Naive thymus-derived CD4-positive, alpha-beta T cell (primary cell): Measurements from ENCODE around the gene EIF1. TPM values are rescaled to one million over a fixed set of nuclear protein-coding genes. Genes with fewer than 3 reads are reported as not detected.

Experiments used
- ATAC-seq: fragments of 150-1000 bp; cut with Tn5 transposase; 2 replicates; pipeline ENCODE4 v1.10.0; 2021; ENCODE audit warnings: mild to moderate bottlenecking, moderate library complexity
- CTCF ChIA-PET: fragments of 350-600 bp; sonication (Branson Sonifier 250); formaldehyde crosslinking; loops from one replicate; lab custom pipeline; 2021; ENCODE audit warnings: antibody characterized with exemption; lab: Charles Lee
- POLR2A ChIA-PET: fragments of 350-600 bp; sonication (Branson Sonifier 250); formaldehyde crosslinking; loops from one replicate; lab custom pipeline; 2021; ENCODE audit warnings: antibody characterized with exemption, inconsistent platforms; lab: Charles Lee
- DNase-seq, 9 donors: peaks; one replicate each; pipeline versions ENCODE4 v3.0.0 to v3.0.0-alpha.2; 2020 to 2022; ENCODE audit warnings: mixed read lengths in 1 of 9
- H3K27ac ChIP-seq: one replicate; pipeline ENCODE4 v1.7.0; 2013; ENCODE audit warnings: mild to moderate bottlenecking, low read depth, low read length, moderate library complexity
- H3K27me3 ChIP-seq, 2 donors: one replicate each; pipeline ENCODE4 v1.7.0; 2013; ENCODE audit warnings: low read length in 2 of 2, mild to moderate bottlenecking in 2 of 2, moderate library complexity in 2 of 2; ENCODE audit not compliant: control insufficient read depth in 2 of 2, insufficient read depth in 2 of 2
- H3K36me3 ChIP-seq, 3 experiments: 1 replicate in 2 of 3; 2 replicates in 1 of 3; pipeline ENCODE4 v1.7.0; 2013; ENCODE audit warnings: low read length in 3 of 3, mild to moderate bottlenecking in 3 of 3, moderate library complexity in 1 of 3; ENCODE audit not compliant: insufficient read depth in 3 of 3, control insufficient read depth in 2 of 3
- H3K4me1 ChIP-seq, 2 donors: one replicate each; pipeline ENCODE4 v1.7.0; 2013; ENCODE audit warnings: low read length in 2 of 2, mild to moderate bottlenecking in 2 of 2, moderate library complexity in 1 of 2; ENCODE audit not compliant: control insufficient read depth in 2 of 2, insufficient read depth in 2 of 2
- H3K4me3 ChIP-seq: 2 replicates; pipeline ENCODE4 v1.7.0; 2013; ENCODE audit warnings: mild to moderate bottlenecking, low read length
- H3K9me3 ChIP-seq, 3 experiments: 1 replicate in 2 of 3; 2 replicates in 1 of 3; pipeline ENCODE4 v1.7.0; 2013; ENCODE audit warnings: low read length in 3 of 3; ENCODE audit not compliant: control insufficient read depth in 2 of 3
- H3K27ac Mint-ChIP-seq, 9 donors: one replicate each; pipeline ENCODE4 v1.8.0; 2020 to 2022; ENCODE audit warnings: mixed read lengths in 9 of 9, mild to moderate bottlenecking in 8 of 9, moderate library complexity in 5 of 9, inconsistent platforms in 2 of 9
- H3K27me3 Mint-ChIP-seq, 5 donors: one replicate each; pipeline ENCODE4 v1.8.0; 2021 to 2022; ENCODE audit warnings: mixed read lengths in 5 of 5, mild to moderate bottlenecking in 1 of 5
- H3K36me3 Mint-ChIP-seq, 5 donors: one replicate each; pipeline ENCODE4 v1.8.0; 2020 to 2022; ENCODE audit warnings: mixed read lengths in 5 of 5, mild to moderate bottlenecking in 3 of 5, inconsistent platforms in 1 of 5
- H3K4me1 Mint-ChIP-seq, 7 donors: one replicate each; pipeline ENCODE4 v1.8.0; 2020 to 2022; ENCODE audit warnings: mixed read lengths in 7 of 7, mild to moderate bottlenecking in 3 of 7, inconsistent platforms in 1 of 7
- H3K4me3 Mint-ChIP-seq, 10 donors: one replicate each; pipeline ENCODE4 v1.8.0; 2020 to 2022; ENCODE audit warnings: mild to moderate bottlenecking in 10 of 10, mixed read lengths in 10 of 10, moderate library complexity in 6 of 10, inconsistent platforms in 2 of 10
- H3K9me3 Mint-ChIP-seq, 11 donors: one replicate each; pipeline ENCODE4 v1.8.0; 2020 to 2022; ENCODE audit warnings: mixed read lengths in 11 of 11, mild to moderate bottlenecking in 4 of 11, inconsistent platforms in 1 of 11, moderate library complexity in 1 of 11
- intact Hi-C, 2 donors: fragments of 100-400 bp; cut with micrococcal nuclease; formaldehyde crosslinking; loops; one replicate each; pipeline ENCODE4 v1.15.1; 2023
- polyA plus RNA-seq, 2 donors: library from polyadenylated mRNA; unstranded; fragments of 300-500 nt; fragmentation: Illumina TruSeq; gene quantifications; one replicate each; pipeline ENCODE4 v1.2.3, GENCODE V29; 2021
- total RNA-seq, 6 experiments: library from RNA in 5 of 6; stranded (reverse) in 5 of 6; gene quantifications; 1 replicate in 5 of 6; 2 replicates in 1 of 6; pipeline ENCODE4 v1.2.3 and lab custom pipeline; 2021 to 2026

Gene EIF1
- total and polyA plus RNA-seq, 7 experiments from 2014 or later, result 710 to 2,222 (median 934) TPM

DNA sequence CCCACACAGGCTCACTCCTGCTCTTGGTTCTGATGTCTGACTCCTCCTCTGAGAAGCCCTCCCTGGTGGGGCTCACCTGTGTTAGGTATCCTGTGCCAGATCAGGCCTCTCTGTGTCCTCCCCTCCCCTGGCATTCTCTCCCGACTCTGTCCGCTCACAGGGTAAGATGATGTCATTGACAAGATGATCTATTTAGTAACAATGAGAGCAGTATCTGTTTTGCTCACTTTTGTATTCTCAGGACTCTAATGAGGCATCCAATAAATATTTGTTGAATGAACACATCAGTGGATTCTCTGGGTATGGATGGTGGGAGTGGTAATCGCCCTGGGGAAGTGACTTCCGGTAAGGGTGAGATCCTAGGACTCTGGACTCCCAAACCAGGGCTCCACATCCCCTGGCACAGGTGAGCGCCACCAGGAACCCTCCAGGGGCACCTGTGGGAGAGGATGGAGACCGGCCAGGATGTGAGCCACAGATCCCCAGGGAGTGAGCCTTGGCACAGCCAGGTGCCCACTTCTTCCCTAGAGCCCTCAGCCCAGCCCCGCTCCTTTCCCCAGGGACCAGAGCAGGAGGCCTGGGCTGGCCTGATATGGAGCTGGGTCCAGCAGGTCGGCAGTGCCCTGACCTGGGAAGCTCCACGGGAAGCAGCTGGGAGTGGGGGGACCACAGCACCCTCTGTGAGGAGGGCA, 51.1 kb downstream of the EIF1 start:
- no peak overlapping the region for H3K4me3 ChIP-seq
- DNase-seq, result no peak
- H3K9me3 ChIP-seq, result no peaks in the 10 kb centered on the region
- ChIA-PET POLR2A (no interaction called here), CTCF (interaction anchor here (0.8 to 3.1 kb wide), 3 partner anchors 40 to 61 kb away, joined by 3 to 11 read pairs (median 3); no protein-coding TSS in a partner anchor)
- Mint-ChIP-seq H3K4me1 (peaks cover 2 to 12% (median 5%) of the 10 kb centered on the region in 7 donors), H3K4me3 (no peak overlapping the region), H3K27me3 (peaks cover 28 to 31% (median 30%) of the 10 kb centered on the region in 5 donors), H3K27ac (peak overlapping the region in 1 of 9 donors; percentile 57), H3K36me3 (peaks cover 0 to 4% (median 0%) of the 10 kb centered on the region in 5 donors), H3K9me3 (no peaks in the 10 kb centered on the region)
- H3K27me3 ChIP-seq, result peaks cover 3 to 6% of the 10 kb centered on the region in 2 donors
- H3K27ac ChIP-seq, result no peak overlapping the region
- H3K36me3 ChIP-seq, result no peaks in the 10 kb centered on the region
- intact Hi-C loops, result loop anchor here (2.0 to 10.0 kb wide), 3 partner anchors 71 to 227 kb away; partner anchors contain the start of genes CNP (in 2 of the 2), KLHL11 (in 1 of the 2) and P3H4 (in 1 of the 2)
- no peak for ATAC-seq
- H3K4me1 ChIP-seq, result peaks cover 0 to 6% of the 10 kb centered on the region in 2 donors

DNA sequence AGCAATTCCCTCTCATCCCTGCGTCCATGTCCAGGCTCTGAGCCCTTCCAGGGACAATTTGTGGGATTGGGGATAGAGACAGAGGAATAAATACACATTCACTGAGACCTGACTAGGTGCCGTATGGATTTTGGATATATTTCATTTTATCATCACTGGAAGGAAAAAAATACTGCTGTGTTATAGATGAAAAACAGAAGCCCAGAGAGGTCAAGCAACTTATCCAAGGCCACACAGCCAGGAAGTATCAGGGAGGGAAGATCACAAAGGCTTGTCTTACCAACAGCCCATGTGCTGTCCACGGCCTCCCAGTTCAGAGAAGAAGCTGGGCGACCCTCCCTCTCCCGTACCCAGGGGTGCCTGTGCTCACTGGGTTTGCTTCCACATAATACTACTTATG, 51.8 kb downstream of the EIF1 start:
- Histone ChIP-seq H3K4me1 (peaks cover 0 to 5% of the 10 kb centered on the region in 2 donors), H3K4me3 (no peak overlapping the region), H3K27me3 (peaks cover 3% of the 10 kb centered on the region in 2 donors), H3K36me3 (no peaks in the 10 kb centered on the region), H3K27ac (no peak overlapping the region), H3K9me3 (no peaks in the 10 kb centered on the region)
- Mint-ChIP-seq H3K27ac (no peak overlapping the region), H3K36me3 (peaks cover 0 to 3% (median 0%) of the 10 kb centered on the region in 5 donors), H3K4me3 (no peak overlapping the region), H3K4me1 (peaks cover 0 to 10% (median 0%) of the 10 kb centered on the region in 7 donors), H3K9me3 (no peaks in the 10 kb centered on the region), H3K27me3 (peaks cover 23 to 24% (median 24%) of the 10 kb centered on the region in 5 donors)
- ATAC-seq (no peak), DNase-seq (no peak)
- ChIA-PET POLR2A (no interaction called here), CTCF (interaction anchor here (0.8 to 3.1 kb wide), 3 partner anchors 39 to 61 kb away, joined by 3 to 11 read pairs (median 3); no protein-coding TSS in a partner anchor)
- intact Hi-C loops, result no loop called here

- Mint-ChIP-seq H3K4me3 (no peak overlapping the region), H3K36me3 (no peaks in the 10 kb centered on the region), H3K27ac (peak overlapping the region in 1 of 9 donors; percentile 80), H3K9me3 (no peaks in the 10 kb centered on the region), H3K27me3 (peaks cover 12 to 17% (median 13%) of the 10 kb centered on the region in 5 donors), H3K4me1 (peaks cover 0 to 10% (median 0%) of the 10 kb centered on the region in 7 donors)
- peaks cover 0 to 3% of the 10 kb centered on the region in 2 donors for H3K27me3 ChIP-seq
- no peak overlapping the region for H3K4me3 ChIP-seq
- H3K9me3 ChIP-seq, result no peaks in the 10 kb centered on the region
- ATAC-seq (no peak), DNase-seq (no peak)
- H3K36me3 ChIP-seq, result no peaks in the 10 kb centered on the region
- ChIA-PET CTCF (interaction anchor here (3.1 kb wide), 1 partner anchor 60 kb away, joined by 11 read pairs; no protein-coding TSS in a partner anchor), POLR2A (no interaction called here)
- H3K4me1 ChIP-seq, result peaks cover 0 to 5% of the 10 kb centered on the region in 2 donors
- intact Hi-C loops, result no loop called here
- H3K27ac ChIP-seq, result no peak overlapping the region
These were observed 53.0 kb downstream of the EIF1 start for GRCh38 chr17:41741709-41742108.

Other genes with a start within 250 kb of the EIF1 start
- gene KRT38, start 247.9 kb upstream of the EIF1 start, total RNA-seq, result not detected
- not detected for gene KRT38, start 247.9 kb upstream of the EIF1 start, polyA plus RNA-seq
- not detected for gene KRT32, start 221.5 kb upstream of the EIF1 start, total RNA-seq
- gene KRT32, start 221.5 kb upstream of the EIF1 start, polyA plus RNA-seq, result not detected
- gene KRT35, start 207.7 kb upstream of the EIF1 start, total RNA-seq, result not detected
- gene KRT35, start 207.7 kb upstream of the EIF1 start, polyA plus RNA-seq, result not detected
- gene KRT36, start 199.0 kb upstream of the EIF1 start, total RNA-seq, result not detected
- not detected for gene KRT36, start 199.0 kb upstream of the EIF1 start, polyA plus RNA-seq
- gene KRT13, start 183.3 kb upstream of the EIF1 start, total RNA-seq, result not detected
- gene KRT13, start 183.3 kb upstream of the EIF1 start, polyA plus RNA-seq, result not detected
- not detected for gene KRT15, start 170.0 kb upstream of the EIF1 start, total RNA-seq
- not detected for gene KRT15, start 170.0 kb upstream of the EIF1 start, polyA plus RNA-seq
- not detected for gene KRT19, start 160.6 kb upstream of the EIF1 start, total RNA-seq
- gene KRT19, start 160.6 kb upstream of the EIF1 start, polyA plus RNA-seq, result not detected
- gene KRT9, start 116.8 kb upstream of the EIF1 start, total RNA-seq, result not detected
- not detected for gene KRT9, start 116.8 kb upstream of the EIF1 start, polyA plus RNA-seq
- not detected for gene KRT14, start 102.0 kb upstream of the EIF1 start, total RNA-seq
- gene KRT14, start 102.0 kb upstream of the EIF1 start, polyA plus RNA-seq, result not detected
- gene KRT16, start 76.1 kb upstream of the EIF1 start, total RNA-seq, result not detected
- gene KRT16, start 76.1 kb upstream of the EIF1 start, polyA plus RNA-seq, result not detected
- not detected for gene KRT17, start 64.3 kb upstream of the EIF1 start, total RNA-seq
- not detected for gene KRT17, start 64.3 kb upstream of the EIF1 start, polyA plus RNA-seq
- gene GAST, start 23.4 kb downstream of the EIF1 start, total RNA-seq, result not detected
- gene GAST, start 23.4 kb downstream of the EIF1 start, polyA plus RNA-seq, result not detected
- gene HAP1, start 45.8 kb downstream of the EIF1 start, total RNA-seq, result under 1 TPM in 1 of 5 experiments, not detected in 4; 0.08 TPM
- gene HAP1, start 45.8 kb downstream of the EIF1 start, polyA plus RNA-seq, result not detected
- 1 to 10 TPM in 2 of 5 experiments, under 1 TPM in 3; 0.24 to 8.2 (median 0.57) TPM for gene JUP, start 97.8 kb downstream of the EIF1 start, total RNA-seq
- under 1 TPM; 0.19 to 0.25 TPM for gene JUP, start 97.8 kb downstream of the EIF1 start, polyA plus RNA-seq
- gene P3H4, start 123.1 kb downstream of the EIF1 start, total RNA-seq, result 1 to 10 TPM; 3.6 to 7.0 (median 5.3) TPM
- 1 to 10 TPM; 3.5 to 6.5 TPM for gene P3H4, start 123.1 kb downstream of the EIF1 start, polyA plus RNA-seq
- under 1 TPM in 2 of 5 experiments, not detected in 3; 0.34 to 0.76 TPM for gene FKBP10, start 124.1 kb downstream of the EIF1 start, total RNA-seq
- not detected for gene FKBP10, start 124.1 kb downstream of the EIF1 start, polyA plus RNA-seq
- 10 to 100 TPM; 26.8 to 41.7 (median 37.2) TPM for gene NT5C3B, start 147.3 kb downstream of the EIF1 start, total RNA-seq
- gene NT5C3B, start 147.3 kb downstream of the EIF1 start, polyA plus RNA-seq, result 10 to 100 TPM; 41.9 to 66.7 TPM
- not detected for gene KLHL10, start 148.9 kb downstream of the EIF1 start, total RNA-seq
- gene KLHL10, start 148.9 kb downstream of the EIF1 start, polyA plus RNA-seq, result not detected
- 10 to 100 TPM; 15.2 to 25.9 (median 18.9) TPM for gene KLHL11, start 176.5 kb downstream of the EIF1 start, total RNA-seq
- gene KLHL11, start 176.5 kb downstream of the EIF1 start, polyA plus RNA-seq, result 1 to 10 TPM; 6.7 to 7.0 TPM
- 100 to 1,000 TPM in 1 of 5 experiments, 10 to 100 TPM in 4; 59.2 to 154 (median 70.8) TPM for gene ACLY, start 230.1 kb downstream of the EIF1 start, total RNA-seq
- 10 to 100 TPM; 42.7 to 51.9 TPM for gene ACLY, start 230.1 kb downstream of the EIF1 start, polyA plus RNA-seq
- gene ODAD4, start 241.7 kb downstream of the EIF1 start, total RNA-seq, result 1 to 10 TPM in 3 of 5 experiments, under 1 TPM in 1, not detected in 1; 0.16 to 4.1 (median 1.6) TPM
- under 1 TPM; 0.10 to 0.40 TPM for gene ODAD4, start 241.7 kb downstream of the EIF1 start, polyA plus RNA-seq